SJSA1 (cell line): ENCODE measurements around the gene MLX. TPM values are rescaled to one million over a fixed set of nuclear protein-coding genes. Genes with fewer than 3 reads are reported as not detected.
A peak's percentile ranks its signal among the peaks of the same experiment; 100 is the strongest.
"Not testable (repeated sequence)": the region's sequence is repeated elsewhere in the genome, so short reads cannot be mapped to it uniquely, and the experiment has no call there.

Experiments
- DNase-seq, 2 experiments: peaks; one replicate each; pipeline ENCODE4 v3.0.0-alpha.2; 2015 to 2020; ENCODE audit warnings: low spot score in 2 of 2, low read depth in 1 of 2
- H3K27ac ChIP-seq: fragments of 250-450 bp; sonication (Bioruptor Pico); 2 replicates; pipeline ENCODE4 v1.5.1; 2020; ENCODE audit warnings: mild to moderate bottlenecking, moderate library complexity
- H3K27me3 ChIP-seq: fragments of 250-450 bp; sonication (Bioruptor Pico); replicated peaks from 2 replicates; pipeline ENCODE4 v1.5.1; 2020; ENCODE audit warnings: mild to moderate bottlenecking, moderate library complexity
- H3K36me3 ChIP-seq: fragments of 250-450 bp; sonication (Bioruptor Pico); 2 replicates; pipeline ENCODE4 v1.5.1; 2020; ENCODE audit warnings: mild to moderate bottlenecking
- H3K4me1 ChIP-seq: fragments of 250-450 bp; sonication (Bioruptor Pico); replicated peaks from 2 replicates; pipeline ENCODE4 v1.6.1; 2021; ENCODE audit warnings: mild to moderate bottlenecking
- H3K4me3 ChIP-seq: fragments of 250-450 bp; sonication (Bioruptor Pico); 2 replicates; pipeline ENCODE4 v1.5.1; 2020; ENCODE audit warnings: mild to moderate bottlenecking
- H3K9me3 ChIP-seq: fragments of 250-450 bp; sonication (Bioruptor Pico); replicated peaks from 2 replicates; pipeline ENCODE4 v1.5.1; 2020; ENCODE audit warnings: mild to moderate bottlenecking
- total RNA-seq: library from RNA; depleted of rRNA; stranded (reverse); fragments of >200 nt; shearing (Covaris generic); gene quantifications from 2 replicates; pipeline ENCODE4 v1.2.3, GENCODE V29; 2014

The MLX gene
- total RNA-seq, 1 experiment from 2014 or later, result 35.0 TPM

GRCh38 chr17:42596386-42596785 lies 29.5 kb downstream of the MLX start:
- Histone ChIP-seq H3K4me3 (no peak overlapping the region), H3K27ac (no peak overlapping the region), H3K36me3 (peaks cover 9% of the 10 kb centered on the region), H3K4me1 (no peaks in the 10 kb centered on the region), H3K27me3 (no peaks in the 10 kb centered on the region), H3K9me3 (no peaks in the 10 kb centered on the region)
- DNase-seq, result no peak

- Histone ChIP-seq H3K4me3 (no peak overlapping the region), H3K36me3 (peaks cover 4% of the 10 kb centered on the region; the same call in 1 of the 2 replicates), H3K27ac (no peak overlapping the region), H3K9me3 (no peaks in the 10 kb centered on the region), H3K27me3 (no peaks in the 10 kb centered on the region), H3K4me1 (no peaks in the 10 kb centered on the region)
- DNase-seq, result no peak
Measured at GRCh38 chr17:42598905-42599304, 32.0 kb downstream of the MLX start.

GRCh38 chr17:42603318-42603717 lies 36.4 kb downstream of the MLX start:
- H3K9me3 ChIP-seq, result no peaks in the 10 kb centered on the region
- no peak overlapping the region for H3K27ac ChIP-seq
- H3K4me1 ChIP-seq, result peaks cover 5% of the 10 kb centered on the region
- H3K27me3 ChIP-seq, result no peaks in the 10 kb centered on the region
- H3K36me3 ChIP-seq, result peaks cover 4% of the 10 kb centered on the region; the same call in 1 of the 2 replicates
- no peak for DNase-seq
- no peak overlapping the region for H3K4me3 ChIP-seq

- H3K4me3 ChIP-seq, result no peak overlapping the region; the same call in 1 of the 2 replicates
- no peaks in the 10 kb centered on the region for H3K9me3 ChIP-seq
Measured at GRCh38 chr17:42607769-42608168, 40.9 kb downstream of the MLX start.

GRCh38 chr17:42608305-42609181 lies 41.6 kb downstream of the MLX start:
- Histone ChIP-seq H3K4me1 (peaks cover 11% of the 10 kb centered on the region), H3K27me3 (no peaks in the 10 kb centered on the region), H3K4me3 (peak overlapping the region; percentile 68), H3K36me3 (peaks cover 25% of the 10 kb centered on the region), H3K9me3 (no peaks in the 10 kb centered on the region), H3K27ac (0 out of 2 replicates have a peak overlapping the region, but pooled peaks have one; percentile 20)
- DNase-seq, result no peak

More at GRCh38 chr17:42607769-42608168, 40.9 kb downstream of the MLX start:
- H3K27ac ChIP-seq, result no peak overlapping the region
- H3K27me3 ChIP-seq, result no peaks in the 10 kb centered on the region
- no peak for DNase-seq
- peaks cover 21% of the 10 kb centered on the region for H3K36me3 ChIP-seq
- peaks cover 11% of the 10 kb centered on the region for H3K4me1 ChIP-seq

GRCh38 chr17:42609182-42609813 lies 42.4 kb downstream of the MLX start, which contains the start of the genes RETREG3 and TUBG1:
TSS of gene RETREG3 (minus strand) at chr17:42609374. CDS start at chr17:42609324, 50 bp downstream.
TSS of gene TUBG1 (plus strand) at chr17:42609683. CDS start at chr17:42609738, 55 bp downstream.
- peak within 1 kb of the TSS; percentile 53 for H3K27ac ChIP-seq
- H3K4me1 ChIP-seq, result peaks cover 11% of the 10 kb centered on the region
- H3K27me3 ChIP-seq, result no peaks in the 10 kb centered on the region
- H3K36me3 ChIP-seq, result peaks cover 31% of the 10 kb centered on the region
- DNase-seq, result peak; percentile 99
- H3K9me3 ChIP-seq, result no peaks in the 10 kb centered on the region
- peak within 1 kb of the TSS; percentile 68 for H3K4me3 ChIP-seq

- peaks cover 11% of the 10 kb centered on the region for H3K4me1 ChIP-seq
- peak overlapping the region; percentile 53 for H3K27ac ChIP-seq
- peak overlapping the region; percentile 68 for H3K4me3 ChIP-seq
- not testable (repeated sequence) for H3K9me3 ChIP-seq, H3K27me3 ChIP-seq
- H3K36me3 ChIP-seq, result peaks cover 38% of the 10 kb centered on the region
- DNase-seq, result peak in 1 of 2 experiments; percentile 52
Measured at GRCh38 chr17:42609814-42610801, 43.2 kb downstream of the MLX start.

GRCh38 chr17:42612013-42612412 lies 45.1 kb downstream of the MLX start:
- no peaks in the 10 kb centered on the region for H3K27me3 ChIP-seq
- H3K27ac ChIP-seq, result no peak overlapping the region
- no peak for DNase-seq
- H3K4me1 ChIP-seq, result peaks cover 11% of the 10 kb centered on the region
- H3K36me3 ChIP-seq, result peaks cover 45% of the 10 kb centered on the region
- no peak overlapping the region for H3K4me3 ChIP-seq
- no peaks in the 10 kb centered on the region for H3K9me3 ChIP-seq

GRCh38 chr17:42613699-42614295 lies 46.9 kb downstream of the MLX start:
- Histone ChIP-seq H3K36me3 (peaks cover 45% of the 10 kb centered on the region), H3K9me3 (no peaks in the 10 kb centered on the region), H3K27ac (no peak overlapping the region), H3K4me1 (peaks cover 5% of the 10 kb centered on the region; the same call in 1 of the 2 replicates), H3K27me3 (no peaks in the 10 kb centered on the region), H3K4me3 (no peak overlapping the region)
- no peak for DNase-seq

- no peak for DNase-seq
- Histone ChIP-seq H3K27ac (no peak overlapping the region), H3K27me3 (no peaks in the 10 kb centered on the region), H3K4me3 (no peak overlapping the region), H3K36me3 (peaks cover 25% of the 10 kb centered on the region), H3K4me1 (no peaks in the 10 kb centered on the region), H3K9me3 (no peaks in the 10 kb centered on the region)
Measured at GRCh38 chr17:42617956-42618431, 51.1 kb downstream of the MLX start.

- DNase-seq, result no peak
- H3K27me3 ChIP-seq, result no peaks in the 10 kb centered on the region
- no peak overlapping the region for H3K27ac ChIP-seq
- no peaks in the 10 kb centered on the region for H3K9me3 ChIP-seq
- peaks cover 19% of the 10 kb centered on the region for H3K36me3 ChIP-seq
- H3K4me1 ChIP-seq, result no peaks in the 10 kb centered on the region
- no peak overlapping the region for H3K4me3 ChIP-seq
Measured at GRCh38 chr17:42618442-42619150, 51.7 kb downstream of the MLX start.

- DNase-seq, H3K27me3 ChIP-seq, H3K27ac ChIP-seq, H3K4me1 ChIP-seq, H3K36me3 ChIP-seq, H3K4me3 ChIP-seq, H3K9me3 ChIP-seq: not testable (repeated sequence)
Measured at GRCh38 chr17:42621987-42622386, 55.1 kb downstream of the MLX start.
